Keratinocyte (primary cell): Measurements from ENCODE around the gene RAB11FIP3.

ENCODE experiments used
- EZH2 ChIP-seq: IDR thresholded peaks from one replicate; pipeline ENCODE4 v1.6.1; 2012; ENCODE audit warnings: inconsistent platforms, mild to moderate bottlenecking, low read length, moderate library complexity
- TF ChIP-seq, protein P1 (sequence below), 3 experiments: IDR thresholded peaks in 1 of 3; conservative IDR thresholded peaks in 1 of 3; optimal IDR thresholded peaks in 1 of 3; 2 replicates in 2 of 3; 3 replicates in 1 of 3; pipeline versions ENCODE3 to v1.5.1; 2011; ENCODE audit warnings: low read length in 3 of 3, mild to moderate bottlenecking in 3 of 3, moderate library complexity in 2 of 3, control low read depth in 1 of 3, inconsistent platforms in 1 of 3; ENCODE audit not compliant: insufficient read depth in 2 of 3; ENCODE audit errors: extremely low read depth in 1 of 3

- TF ChIP-seq, protein P1, sequence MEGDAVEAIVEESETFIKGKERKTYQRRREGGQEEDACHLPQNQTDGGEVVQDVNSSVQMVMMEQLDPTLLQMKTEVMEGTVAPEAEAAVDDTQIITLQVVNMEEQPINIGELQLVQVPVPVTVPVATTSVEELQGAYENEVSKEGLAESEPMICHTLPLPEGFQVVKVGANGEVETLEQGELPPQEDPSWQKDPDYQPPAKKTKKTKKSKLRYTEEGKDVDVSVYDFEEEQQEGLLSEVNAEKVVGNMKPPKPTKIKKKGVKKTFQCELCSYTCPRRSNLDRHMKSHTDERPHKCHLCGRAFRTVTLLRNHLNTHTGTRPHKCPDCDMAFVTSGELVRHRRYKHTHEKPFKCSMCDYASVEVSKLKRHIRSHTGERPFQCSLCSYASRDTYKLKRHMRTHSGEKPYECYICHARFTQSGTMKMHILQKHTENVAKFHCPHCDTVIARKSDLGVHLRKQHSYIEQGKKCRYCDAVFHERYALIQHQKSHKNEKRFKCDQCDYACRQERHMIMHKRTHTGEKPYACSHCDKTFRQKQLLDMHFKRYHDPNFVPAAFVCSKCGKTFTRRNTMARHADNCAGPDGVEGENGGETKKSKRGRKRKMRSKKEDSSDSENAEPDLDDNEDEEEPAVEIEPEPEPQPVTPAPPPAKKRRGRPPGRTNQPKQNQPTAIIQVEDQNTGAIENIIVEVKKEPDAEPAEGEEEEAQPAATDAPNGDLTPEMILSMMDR (optimal IDR thresholded peaks at IDR 0.05 in 1 of 3, IDR thresholded peaks at IDR 0.05 in 1 of 3, conservative IDR thresholded peaks at IDR 0.05 in 1 of 3; ENCODE audit: extremely low read depth in 1 of 3, insufficient read depth in 2 of 3, low read length in 3 of 3), result no peak
- no peak for TF ChIP-seq EZH2
Observed at GRCh38 chr16:536746-537145, 111.3 kb downstream of the RAB11FIP3 start.
